HepG2 (cell line): ENCODE measurements around the gene ITGB5. TPM values are rescaled to one million over a fixed set of nuclear protein-coding genes. Genes with fewer than 3 reads are reported as not detected.

Experiments used
- ATAC-seq: fragments of 200-7000 bp; cut with Tn5 transposase; 3 replicates; pipeline ENCODE4 v1.9.1; 2020; ENCODE audit warnings: mild to moderate bottlenecking, moderate library complexity
- BruUV-seq: library from RNA; stranded (reverse); fragments of 400-500 nt; replicated peaks from 2 replicates; lab custom pipeline; 2021; lab: Mats Ljungman, UMichigan
- CTCF ChIA-PET: fragments of 300-600 bp; formaldehyde crosslinking; extraction: SDS; loops from one replicate; lab custom pipeline; 2021; ENCODE audit warnings: low total read pairs, inconsistent platforms, low intra/inter-chr PET ratio; lab: Yijun Ruan, JAX
- POLR2A ChIA-PET: fragments of 350-600 bp; sonication (Branson Sonifier 250); formaldehyde crosslinking; loops from one replicate; lab custom pipeline; 2020; ENCODE audit warnings: antibody characterized with exemption, inconsistent platforms; lab: Yijun Ruan, JAX
- DNase-seq: peaks from one replicate; pipeline ENCODE4 v3.0.0-alpha.2; 2015; ENCODE audit warnings: low spot score
- FAIRE-seq: peaks from 3 replicates; lab custom pipeline; 2011; peaks lifted over from hg19 to GRCh38; lab: Jason Lieb, UNC
- H2AFZ ChIP-seq: one replicate; pipeline ENCODE4 v1.6.1; 2011; ENCODE audit warnings: low read length, inconsistent platforms
- H3K27ac ChIP-seq: fragments of 300-600 bp; 3 replicates; pipeline ENCODE4 v1.8.0; 2011; ENCODE audit warnings: mixed run types, mild to moderate bottlenecking, mixed read lengths, low read length, inconsistent platforms; ENCODE audit not compliant: insufficient read depth; ENCODE audit errors: extremely low read length
- H3K27me3 ChIP-seq, 2 experiments: fragments of 200-600 bp in 1 of 2; 2 replicates in 1 of 2; 3 replicates in 1 of 2; pipeline versions ENCODE4 v1.6.0 to v1.8.0; 2011; ENCODE audit warnings: low read length in 2 of 2, mild to moderate bottlenecking in 2 of 2, moderate library complexity in 2 of 2, inconsistent platforms in 1 of 2; ENCODE audit not compliant: insufficient read depth in 2 of 2, control insufficient read depth in 1 of 2
- H3K36me3 ChIP-seq, 2 experiments: fragments of 200-600 bp in 1 of 2; replicated peaks in 1 of 2; 2 replicates in 1 of 2; 3 replicates in 1 of 2; pipeline versions ENCODE4 v1.5.1 to v1.8.0; 2011; ENCODE audit warnings: low read length in 2 of 2, inconsistent platforms in 1 of 2; ENCODE audit not compliant: insufficient read depth in 2 of 2, control insufficient read depth in 1 of 2
- H3K4me1 ChIP-seq: 2 replicates; pipeline ENCODE4 v1.5.1; 2012; ENCODE audit warnings: low read length, inconsistent platforms; ENCODE audit not compliant: insufficient read depth
- H3K4me2 ChIP-seq: 2 replicates; pipeline ENCODE4 v1.6.0; 2011; ENCODE audit warnings: low read depth, low read length, inconsistent platforms
- H3K4me3 ChIP-seq, 3 experiments: fragments of 200-600 bp in 1 of 3; sonication (generic), shearing (Covaris generic) in 1 of 3; replicated peaks in 1 of 3; 2 replicates each; pipeline ENCODE4 v1.5.1; 2011 to 2016; ENCODE audit warnings: low read length in 3 of 3, inconsistent platforms in 2 of 3, low read depth in 2 of 3, mild to moderate bottlenecking in 2 of 3, control low read depth in 1 of 3, mixed read lengths in 1 of 3; ENCODE audit not compliant: insufficient read depth in 1 of 3
- H3K79me2 ChIP-seq: one replicate; pipeline ENCODE4 v1.6.1; 2011; ENCODE audit warnings: low read length, inconsistent platforms; ENCODE audit not compliant: insufficient read depth
- H3K9ac ChIP-seq: 2 replicates; pipeline ENCODE4 v1.6.0; 2011; ENCODE audit warnings: mild to moderate bottlenecking, low read depth, low read length, inconsistent platforms; ENCODE audit not compliant: insufficient read depth
- H3K9me3 ChIP-seq: 2 replicates; pipeline ENCODE4 v1.5.1; 2012; ENCODE audit warnings: mild to moderate bottlenecking, low read length
- H4K20me1 ChIP-seq: 2 replicates; pipeline ENCODE4 v1.6.0; 2011; ENCODE audit warnings: inconsistent platforms, mild to moderate bottlenecking, low read length, moderate library complexity; ENCODE audit not compliant: insufficient read depth
- ARNT2 ChIP-seq: sonication (generic); formaldehyde crosslinking; IDR thresholded peaks from 2 replicates; pipeline ENCODE4 v1.8.0; 2022; ENCODE audit warnings: mild to moderate bottlenecking, low read depth, missing genetic modification reagents, moderate library complexity
- PHF8 ChIP-seq: sonication (generic); formaldehyde crosslinking; IDR thresholded peaks from 2 replicates; pipeline ENCODE4 v1.5.0; 2020; ENCODE audit warnings: missing genetic modification reagents
- RAD51 ChIP-seq: fragments of 450-650 bp; IDR thresholded peaks from 2 replicates; pipeline ENCODE4 v1.6.1; 2016; ENCODE audit warnings: borderline replicate concordance
- RARG ChIP-seq: sonication (generic); formaldehyde crosslinking; IDR thresholded peaks from 2 replicates; pipeline ENCODE4 v1.4.0; 2020; ENCODE audit warnings: low read depth, mild to moderate bottlenecking, missing genetic modification reagents
- TOE1 ChIP-seq: sonication (generic); formaldehyde crosslinking; IDR thresholded peaks from 2 replicates; pipeline ENCODE4 v1.4.0; 2020; ENCODE audit warnings: mild to moderate bottlenecking, missing genetic modification reagents
- ZNF382 ChIP-seq: sonication (generic); formaldehyde crosslinking; IDR thresholded peaks from 2 replicates; pipeline ENCODE4 v1.5.0; 2020; ENCODE audit warnings: missing genetic modification reagents, mild to moderate bottlenecking, borderline replicate concordance
- WGBS: methylation state at CpG from one replicate; pipeline ENCODE4 v1.1.6; 2017; ENCODE audit warnings: low lambda C conversion rate; 5-methylcytosine and 5-hydroxymethylcytosine counted together
- in situ Hi-C: cut with HindIII; loops from 2 replicates; pipeline ENCODE4 v1.10.0; 2017; ENCODE audit warnings: low pct_unique_long_range_greater_than_20kb; ENCODE audit not compliant: extremely low pct_ligation_motif_present
- intact Hi-C: fragments of 100-400 bp; cut with micrococcal nuclease; formaldehyde crosslinking; loops from one replicate; pipeline ENCODE4 v1.10.0; 2022; ENCODE audit not compliant: unreplicated experiment
- polyA plus RNA-seq, 8 experiments: library from polyadenylated mRNA; depleted of rRNA in 3 of 8; stranded (reverse) in 7 of 8; unstranded in 1 of 8; fragments of >200 nt; fragmentation: Illumina TruSeq in 4 of 8; extraction: Trizol in 4 of 8; gene quantifications; 2 replicates each; pipeline versions ENCODE4 v1.2.1 to v1.2.3, GENCODE V29; 2011 to 2016; ENCODE audit warnings: low read depth in 4 of 8, missing spikeins in 1 of 8, mixed read lengths in 1 of 8; ENCODE audit not compliant: insufficient read depth in 1 of 8
- total RNA-seq, 5 experiments: library from RNA; depleted of rRNA; stranded (reverse); fragments of >200 nt; fragmentation: Illumina TruSeq; extraction: Trizol; gene quantifications; 2 replicates each; pipeline ENCODE4 v1.2.3, GENCODE V29; 2016; ENCODE audit warnings: low read depth in 1 of 5
- TF ChIP-seq, protein P1 (sequence below): sonication (generic); formaldehyde crosslinking; IDR thresholded peaks from 2 replicates; pipeline ENCODE4 v1.8.1; 2023; ENCODE audit warnings: mild to moderate bottlenecking, inconsistent platforms, moderate library complexity, missing genetic modification reagents, borderline replicate concordance
- TF ChIP-seq, protein P2 (sequence below): sonication (generic); formaldehyde crosslinking; IDR thresholded peaks from 2 replicates; pipeline ENCODE4 v1.4.0; 2020; ENCODE audit warnings: missing genetic modification reagents

The ITGB5 gene
- total and polyA plus RNA-seq, 2 of the 13 experiments (the other 11 are each of a cell fraction or from before 2014, with no cell fraction given): 74.1 to 343 TPM

DNA sequence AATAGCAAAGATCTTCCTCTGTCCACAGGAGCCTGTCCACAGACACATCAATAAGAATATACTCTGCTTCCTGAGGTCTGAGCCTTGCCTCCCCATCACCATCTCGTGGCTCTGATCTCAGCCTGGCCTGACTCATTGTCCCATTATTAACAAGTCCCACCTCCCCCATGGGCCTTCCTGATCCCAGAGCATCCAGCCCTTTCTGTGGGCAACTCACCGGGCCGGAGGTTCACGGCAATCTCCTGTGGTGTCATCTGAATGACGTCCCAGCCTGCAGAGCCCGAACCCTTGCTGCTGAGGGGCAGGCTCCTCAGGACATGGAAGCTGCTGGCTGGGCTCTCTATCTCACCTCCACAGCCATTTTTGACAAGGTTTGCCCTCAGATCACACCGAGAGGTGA, 28.1 kb downstream of the ITGB5 start:
- H3K4me1 ChIP-seq: no peaks in the 10 kb centered on the region
- peaks cover 20 to 73% of the 10 kb centered on the region in 2 experiments; a peak in 4 of 5 replicates for H3K36me3 ChIP-seq
- no peak for FAIRE-seq
- ATAC-seq: no peak
- H3K27ac ChIP-seq: no peak overlapping the region
- no peak overlapping the region for H3K4me2 ChIP-seq
- CTCF ChIA-PET: no interaction called here
- POLR2A ChIA-PET: no interaction called here
- no peaks in the 10 kb centered on the region for H4K20me1 ChIP-seq
- no peak for DNase-seq
- WGBS: 91% methylated on average over 7 of the region's 7 CpGs
- H2AFZ ChIP-seq: no peak overlapping the region
- H3K27me3 ChIP-seq: no peaks in the 10 kb centered on the region
- H3K4me3 ChIP-seq: no peak overlapping the region
- TF ChIP-seq TOE1 (no peak), ZNF382 (CRISPR knock-in tag) (no peak), RAD51 (no peak), PHF8 (no peak), RARG (no peak), ARNT2 (no peak)
- TF ChIP-seq, protein P1, sequence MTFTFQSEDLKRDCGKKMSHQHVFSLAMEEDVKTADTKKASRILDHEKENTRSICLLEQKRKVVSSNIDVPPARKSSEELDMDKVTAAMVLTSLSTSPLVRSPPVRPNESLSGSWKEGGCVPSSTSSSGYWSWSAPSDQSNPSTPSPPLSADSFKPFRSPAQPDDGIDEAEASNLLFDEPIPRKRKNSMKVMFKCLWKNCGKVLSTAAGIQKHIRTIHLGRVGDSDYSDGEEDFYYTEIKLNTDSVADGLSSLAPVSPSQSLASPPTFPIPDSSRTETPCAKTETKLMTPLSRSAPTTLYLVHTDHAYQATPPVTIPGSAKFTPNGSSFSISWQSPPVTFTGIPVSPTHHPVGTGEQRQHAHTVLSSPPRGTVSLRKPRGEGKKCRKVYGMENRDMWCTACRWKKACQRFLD (CRISPR knock-in tag): no peak
- TF ChIP-seq, protein P2, sequence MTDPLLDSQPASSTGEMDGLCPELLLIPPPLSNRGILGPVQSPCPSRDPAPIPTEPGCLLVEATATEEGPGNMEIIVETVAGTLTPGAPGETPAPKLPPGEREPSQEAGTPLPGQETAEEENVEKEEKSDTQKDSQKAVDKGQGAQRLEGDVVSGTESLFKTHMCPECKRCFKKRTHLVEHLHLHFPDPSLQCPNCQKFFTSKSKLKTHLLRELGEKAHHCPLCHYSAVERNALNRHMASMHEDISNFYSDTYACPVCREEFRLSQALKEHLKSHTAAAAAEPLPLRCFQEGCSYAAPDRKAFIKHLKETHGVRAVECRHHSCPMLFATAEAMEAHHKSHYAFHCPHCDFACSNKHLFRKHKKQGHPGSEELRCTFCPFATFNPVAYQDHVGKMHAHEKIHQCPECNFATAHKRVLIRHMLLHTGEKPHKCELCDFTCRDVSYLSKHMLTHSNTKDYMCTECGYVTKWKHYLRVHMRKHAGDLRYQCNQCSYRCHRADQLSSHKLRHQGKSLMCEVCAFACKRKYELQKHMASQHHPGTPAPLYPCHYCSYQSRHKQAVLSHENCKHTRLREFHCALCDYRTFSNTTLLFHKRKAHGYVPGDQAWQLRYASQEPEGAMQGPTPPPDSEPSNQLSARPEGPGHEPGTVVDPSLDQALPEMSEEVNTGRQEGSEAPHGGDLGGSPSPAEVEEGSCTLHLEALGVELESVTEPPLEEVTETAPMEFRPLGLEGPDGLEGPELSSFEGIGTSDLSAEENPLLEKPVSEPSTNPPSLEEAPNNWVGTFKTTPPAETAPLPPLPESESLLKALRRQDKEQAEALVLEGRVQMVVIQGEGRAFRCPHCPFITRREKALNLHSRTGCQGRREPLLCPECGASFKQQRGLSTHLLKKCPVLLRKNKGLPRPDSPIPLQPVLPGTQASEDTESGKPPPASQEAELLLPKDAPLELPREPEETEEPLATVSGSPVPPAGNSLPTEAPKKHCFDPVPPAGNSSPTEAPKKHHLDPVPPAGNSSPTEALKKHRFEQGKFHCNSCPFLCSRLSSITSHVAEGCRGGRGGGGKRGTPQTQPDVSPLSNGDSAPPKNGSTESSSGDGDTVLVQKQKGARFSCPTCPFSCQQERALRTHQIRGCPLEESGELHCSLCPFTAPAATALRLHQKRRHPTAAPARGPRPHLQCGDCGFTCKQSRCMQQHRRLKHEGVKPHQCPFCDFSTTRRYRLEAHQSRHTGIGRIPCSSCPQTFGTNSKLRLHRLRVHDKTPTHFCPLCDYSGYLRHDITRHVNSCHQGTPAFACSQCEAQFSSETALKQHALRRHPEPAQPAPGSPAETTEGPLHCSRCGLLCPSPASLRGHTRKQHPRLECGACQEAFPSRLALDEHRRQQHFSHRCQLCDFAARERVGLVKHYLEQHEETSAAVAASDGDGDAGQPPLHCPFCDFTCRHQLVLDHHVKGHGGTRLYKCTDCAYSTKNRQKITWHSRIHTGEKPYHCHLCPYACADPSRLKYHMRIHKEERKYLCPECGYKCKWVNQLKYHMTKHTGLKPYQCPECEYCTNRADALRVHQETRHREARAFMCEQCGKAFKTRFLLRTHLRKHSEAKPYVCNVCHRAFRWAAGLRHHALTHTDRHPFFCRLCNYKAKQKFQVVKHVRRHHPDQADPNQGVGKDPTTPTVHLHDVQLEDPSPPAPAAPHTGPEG: no peak
- no TSS peak for BruUV-seq
- peaks cover 6% of the 10 kb centered on the region for H3K79me2 ChIP-seq
- intact Hi-C loops: no loop called here
- in situ Hi-C loops: no loop called here
- H3K9ac ChIP-seq: no peak overlapping the region
- H3K9me3 ChIP-seq: no peaks in the 10 kb centered on the region
